H1 (cell line): ENCODE measurements around the gene ZNF791. TPM values are rescaled to one million over a fixed set of nuclear protein-coding genes. Genes with fewer than 3 reads are reported as not detected.

Experiments
- CTCF ChIA-PET: fragments of 300-600 bp; sonication (Branson Sonifier 250); formaldehyde crosslinking; loops from one replicate; lab custom pipeline; 2021; ENCODE audit not compliant: partially characterized antibody; lab: Charles Lee
- POLR2A ChIA-PET: fragments of 300-600 bp; sonication (Branson Sonifier 250); formaldehyde crosslinking; loops from one replicate; lab custom pipeline; 2021; ENCODE audit warnings: inconsistent platforms; ENCODE audit not compliant: partially characterized antibody; lab: Charles Lee
- DNase-seq, 2 experiments: peaks; one replicate each; pipeline versions ENCODE4 v3.0.0 to v3.0.0-alpha.2; 2010 to 2022; ENCODE audit warnings: low spot score in 2 of 2, low read depth in 1 of 2, mixed read lengths in 1 of 2
- FAIRE-seq: peaks from 2 replicates; lab custom pipeline; 2011; peaks lifted over from hg19 to GRCh38; lab: Jason Lieb, UNC
- H2AFZ ChIP-seq: 2 replicates; pipeline ENCODE4 v1.8.1; 2012; ENCODE audit warnings: low read length, inconsistent platforms
- H2AK5ac ChIP-seq: 2 replicates; pipeline ENCODE4 v1.6.1; 2013; ENCODE audit warnings: low read depth, low read length
- H2BK120ac ChIP-seq: replicated peaks from 2 replicates; pipeline ENCODE3; 2013; ENCODE audit warnings: low read depth, low read length, inconsistent platforms
- H2BK12ac ChIP-seq: 2 replicates; pipeline ENCODE4 v1.6.1; 2013; ENCODE audit warnings: low read depth, low read length
- H2BK15ac ChIP-seq: 2 replicates; pipeline ENCODE4 v1.6.1; 2013; ENCODE audit warnings: low read length
- H2BK20ac ChIP-seq: 2 replicates; pipeline ENCODE4 v1.6.1; 2013; ENCODE audit warnings: low read length
- H2BK5ac ChIP-seq: 2 replicates; pipeline ENCODE4 v1.6.1; 2013; ENCODE audit warnings: low read depth, low read length
- H3K14ac ChIP-seq: 2 replicates; pipeline ENCODE4 v1.6.1; 2013; ENCODE audit warnings: inconsistent platforms; ENCODE audit not compliant: insufficient read length
- H3K18ac ChIP-seq: 2 replicates; pipeline ENCODE4 v1.6.1; 2013; ENCODE audit warnings: low read length; ENCODE audit errors: extremely low read depth
- H3K23ac ChIP-seq: 2 replicates; pipeline ENCODE4 v1.6.1; 2013; ENCODE audit warnings: inconsistent platforms; ENCODE audit not compliant: insufficient read length
- H3K23me2 ChIP-seq: 2 replicates; pipeline ENCODE4 v1.6.1; 2013; ENCODE audit warnings: low read depth, low read length
- H3K27ac ChIP-seq: 2 replicates; pipeline ENCODE4 v1.6.1; 2011; ENCODE audit warnings: low read depth, low read length, inconsistent platforms
- H3K27me3 ChIP-seq, 4 experiments: replicated peaks in 1 of 4; 1 replicate in 1 of 4; 2 replicates in 3 of 4; pipeline versions ENCODE4 v1.6.1 to v1.8.1; 2011 to 2013; ENCODE audit warnings: low read length in 3 of 4, mild to moderate bottlenecking in 3 of 4, inconsistent platforms in 2 of 4, mixed read lengths in 2 of 4, moderate library complexity in 1 of 4; ENCODE audit not compliant: control insufficient read depth in 3 of 4, insufficient read depth in 3 of 4; ENCODE audit errors: extremely low read depth in 1 of 4
- H3K36me3 ChIP-seq, 4 experiments: 2 replicates each; pipeline versions ENCODE4 v1.6.1 to v1.8.1; 2011 to 2013; ENCODE audit warnings: mild to moderate bottlenecking in 4 of 4, low read length in 3 of 4, moderate library complexity in 2 of 4, control low read depth in 1 of 4, inconsistent platforms in 1 of 4; ENCODE audit not compliant: insufficient read depth in 4 of 4, control insufficient read depth in 2 of 4
- H3K4ac ChIP-seq: replicated peaks from 2 replicates; pipeline ENCODE3; 2013; ENCODE audit warnings: low read length, low read depth, mixed read lengths, inconsistent platforms; ENCODE audit not compliant: insufficient read length
- H3K4me1 ChIP-seq, 4 experiments: replicated peaks in 1 of 4; 1 replicate in 1 of 4; 2 replicates in 3 of 4; pipeline versions ENCODE4 v1.6.1 to v1.8.1; 2011 to 2013; ENCODE audit warnings: low read length in 3 of 4, inconsistent platforms in 2 of 4, mixed read lengths in 1 of 4; ENCODE audit not compliant: insufficient read depth in 4 of 4, control insufficient read depth in 3 of 4
- H3K4me2 ChIP-seq, 2 experiments: 2 replicates each; pipeline versions ENCODE4 v1.6.1 to v1.8.1; 2011 to 2013; ENCODE audit warnings: low read depth in 2 of 2, low read length in 2 of 2, control low read depth in 1 of 2, inconsistent platforms in 1 of 2, mild to moderate bottlenecking in 1 of 2; ENCODE audit not compliant: insufficient read depth in 1 of 2
- H3K4me3 ChIP-seq, 4 experiments: fragments of 200-600, 300-600 bp in 1 of 4; sonication (generic), shearing (Covaris generic), sonication (Bioruptor Twin) in 1 of 4; 2 replicates each; pipeline versions ENCODE4 v1.5.1 to v1.8.1; 2011 to 2016; ENCODE audit warnings: low read length in 4 of 4, low read depth in 3 of 4, control low read depth in 2 of 4, inconsistent platforms in 2 of 4, mild to moderate bottlenecking in 2 of 4, mixed read lengths in 1 of 4, moderate library complexity in 1 of 4; ENCODE audit not compliant: insufficient read depth in 2 of 4; ENCODE audit errors: extremely low read depth in 1 of 4
- H3K56ac ChIP-seq: replicated peaks from 2 replicates; pipeline ENCODE3; 2013; ENCODE audit warnings: low read depth, mild to moderate bottlenecking, mixed read lengths, low read length, inconsistent platforms; ENCODE audit not compliant: insufficient read length
- H3K79me1 ChIP-seq: 2 replicates; pipeline ENCODE4 v1.6.1; 2013; ENCODE audit warnings: low read depth, low read length, control low read depth
- H3K79me2 ChIP-seq, 2 experiments: 2 replicates each; pipeline versions ENCODE4 v1.6.1 to v1.8.1; 2012 to 2013; ENCODE audit warnings: low read length in 2 of 2, mild to moderate bottlenecking in 2 of 2, inconsistent platforms in 1 of 2; ENCODE audit not compliant: insufficient read depth in 2 of 2, control insufficient read depth in 1 of 2
- H3K9ac ChIP-seq, 4 experiments: replicated peaks in 1 of 4; 1 replicate in 1 of 4; 2 replicates in 3 of 4; pipeline versions ENCODE4 v1.6.1 to v1.8.1; 2011 to 2013; ENCODE audit warnings: low read depth in 3 of 4, low read length in 3 of 4, control low read depth in 2 of 4, mild to moderate bottlenecking in 2 of 4, moderate library complexity in 2 of 4, inconsistent platforms in 1 of 4; ENCODE audit errors: extremely low read depth in 1 of 4
- H3K9me3 ChIP-seq, 2 experiments: 2 replicates each; pipeline versions ENCODE4 v1.6.1 to v1.8.1; 2012 to 2013; ENCODE audit warnings: mild to moderate bottlenecking in 2 of 2, moderate library complexity in 2 of 2, control low read depth in 1 of 2, inconsistent platforms in 1 of 2, low read depth in 1 of 2, low read length in 1 of 2, mixed read lengths in 1 of 2; ENCODE audit not compliant: insufficient read depth in 2 of 2
- H4K20me1 ChIP-seq, 2 experiments: replicated peaks in 1 of 2; 2 replicates each; pipeline versions ENCODE3 to v1.8.1; 2011 to 2013; ENCODE audit warnings: inconsistent platforms in 2 of 2, low read length in 2 of 2, mild to moderate bottlenecking in 1 of 2; ENCODE audit not compliant: insufficient read depth in 2 of 2, control insufficient read depth in 1 of 2
- H4K5ac ChIP-seq: 2 replicates; pipeline ENCODE4 v1.6.1; 2013; ENCODE audit warnings: low read length, low read depth, mixed read lengths, inconsistent platforms; ENCODE audit not compliant: insufficient read length
- H4K8ac ChIP-seq: 2 replicates; pipeline ENCODE4 v1.8.0; 2013; ENCODE audit warnings: mild to moderate bottlenecking, moderate library complexity, low read length, inconsistent platforms; ENCODE audit not compliant: insufficient read depth; ENCODE audit errors: extremely low read depth
- H4K91ac ChIP-seq: replicated peaks from 2 replicates; pipeline ENCODE3; 2013; ENCODE audit warnings: low read length, mixed read lengths, inconsistent platforms; ENCODE audit not compliant: insufficient read length
- CREB1 ChIP-seq: IDR thresholded peaks from 2 replicates; pipeline ENCODE4 v1.6.1; 2012; ENCODE audit warnings: inconsistent platforms
- EP300 ChIP-seq, 2 experiments: IDR thresholded peaks; 1 replicate in 1 of 2; 2 replicates in 1 of 2; pipeline ENCODE4 v1.6.1; 2011 to 2012; ENCODE audit warnings: low read depth in 2 of 2, low read length in 2 of 2, mild to moderate bottlenecking in 2 of 2, borderline replicate concordance in 1 of 2, inconsistent platforms in 1 of 2, moderate library complexity in 1 of 2
- KDM1A ChIP-seq: fragments of 200-600, 300-600 bp; sonication (generic); IDR thresholded peaks from 2 replicates; pipeline ENCODE4 v1.7.1; 2016; ENCODE audit warnings: mild to moderate bottlenecking, low read length, borderline replicate concordance
- NANOG ChIP-seq: IDR thresholded peaks from 2 replicates; pipeline ENCODE4 v1.6.1; 2011; ENCODE audit warnings: low read length, low read depth, mild to moderate bottlenecking, inconsistent platforms; ENCODE audit not compliant: insufficient read depth, poor library complexity, severe bottlenecking
- RBBP5 ChIP-seq: IDR thresholded peaks from 2 replicates; pipeline ENCODE4 v1.7.1; 2012; ENCODE audit warnings: low read depth, mild to moderate bottlenecking, inconsistent platforms, low read length, moderate library complexity, borderline replicate concordance
- RNF2 ChIP-seq: fragments of 200-900, 300-1000 bp; sonication (generic); IDR thresholded peaks from 2 replicates; pipeline ENCODE4 v1.7.1; 2016; ENCODE audit warnings: borderline replicate concordance, low read depth, mild to moderate bottlenecking, antibody characterized with exemption, low read length; ENCODE audit not compliant: poor library complexity, severe bottlenecking; ENCODE audit errors: missing control alignments
- SIRT6 ChIP-seq: IDR thresholded peaks from one replicate; pipeline ENCODE4 v1.7.1; 2012; ENCODE audit warnings: low read length, inconsistent platforms
- SP2 ChIP-seq: IDR thresholded peaks from 2 replicates; pipeline ENCODE4 v1.6.1; 2012; ENCODE audit warnings: mild to moderate bottlenecking, low read length, inconsistent platforms
- YY1 ChIP-seq: IDR thresholded peaks from 2 replicates; pipeline ENCODE4 v1.6.1; 2011; ENCODE audit warnings: low read depth, mild to moderate bottlenecking, low read length
- WGBS, 2 experiments: shearing (Covaris generic) in 1 of 2; methylation state at CpG; one replicate each; pipeline versions ENCODE4 v1.1.6 to v1.1.7; 2013 to 2015; ENCODE audit warnings: low lambda C conversion rate in 2 of 2, mixed read lengths in 2 of 2, inconsistent platforms in 1 of 2, low coverage in 1 of 2, missing lambda C conversion rate in 1 of 2; ENCODE audit not compliant: insufficient replicate concordance in 2 of 2, insufficient coverage in 1 of 2, insufficient read length in 1 of 2; ENCODE audit errors: extremely low coverage in 1 of 2, missing lambda C conversion rate in 1 of 2; 5-methylcytosine and 5-hydroxymethylcytosine counted together
- polyA plus RNA-seq, 7 experiments: library from polyadenylated mRNA; depleted of rRNA in 3 of 7; stranded (reverse) in 5 of 7; unstranded in 2 of 7; fragments of >200 nt in 5 of 7; fragments of 200-250 nt in 2 of 7; gene quantifications; 1 replicate in 5 of 7; 2 replicates in 1 of 7; 4 replicates in 1 of 7; pipeline versions ENCODE4 v1.2.1 to v1.2.3, GENCODE V29; 2011 to 2013; ENCODE audit warnings: missing spikeins in 2 of 7, mixed read lengths in 2 of 7
- total RNA-seq: library from RNA; stranded (reverse); fragmentation: NEBNext Ultra II Directional; extraction: Animal tissue kit (Norgen Biotek cat#: 25700); gene quantifications from 2 replicates; pipeline ENCODE4 v1.2.1, GENCODE V29; 2021
- TF ChIP-seq, protein P1 (sequence below), 3 experiments: IDR thresholded peaks; 1 replicate in 2 of 3; 2 replicates in 1 of 3; pipeline versions ENCODE4 v1.5.1 to v1.6.1; 2011; ENCODE audit warnings: low read length in 3 of 3, mild to moderate bottlenecking in 3 of 3, inconsistent platforms in 2 of 3, low read depth in 1 of 3, moderate library complexity in 1 of 3; ENCODE audit not compliant: insufficient read depth in 1 of 3; ENCODE audit errors: control extremely low read depth in 1 of 3

ZNF791 gene
- total and polyA plus RNA-seq, 2 of the 8 experiments (the other 6 are each of a cell fraction or from before 2014, with no cell fraction given), result 4.1 to 18.6 TPM

DNA sequence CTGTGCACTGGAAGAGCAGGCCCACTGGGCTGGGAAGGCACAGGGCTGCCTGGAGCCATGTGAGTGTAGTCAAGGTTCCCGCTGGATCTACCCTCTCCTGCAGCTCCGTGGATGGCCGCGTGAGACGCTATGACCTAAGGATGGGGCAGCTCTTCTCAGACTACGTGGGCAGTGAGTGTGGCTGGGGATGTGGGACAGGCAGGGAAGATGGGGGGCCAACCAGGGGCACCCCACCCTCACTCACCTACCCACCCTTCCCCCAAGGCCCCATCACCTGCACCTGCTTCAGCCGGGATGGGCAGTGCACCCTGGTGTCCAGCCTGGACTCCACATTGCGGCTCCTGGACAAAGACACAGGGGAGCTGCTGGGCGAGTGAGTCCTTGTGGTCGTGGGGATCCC is 62.0 kb downstream of the ZNF791 start:
- Histone ChIP-seq H3K9me3 (no peaks in the 10 kb centered on the region), H3K23ac (no peak overlapping the region), H4K5ac (no peak overlapping the region), H3K14ac (no peak overlapping the region), H3K27me3 (no peaks in the 10 kb centered on the region), H3K27ac (no peak overlapping the region), H3K4me3 (no peak overlapping the region), H2BK120ac (no peak overlapping the region), H2BK20ac (no peak overlapping the region), H3K56ac (no peak overlapping the region), H3K4ac (no peak overlapping the region), H2BK12ac (no peak overlapping the region), H3K79me2 (peaks cover 0 to 16% of the 10 kb centered on the region in 2 experiments; a peak in 1 of 4 replicates), H3K4me2 (no peak overlapping the region), H4K20me1 (peaks cover 3 to 25% of the 10 kb centered on the region in 2 experiments), H4K8ac (no peak overlapping the region), H4K91ac (no peak overlapping the region), H3K36me3 (peaks cover 22 to 41% (median 34%) of the 10 kb centered on the region in 4 experiments), H3K23me2 (peaks cover 12% of the 10 kb centered on the region), H3K4me1 (peaks cover 0 to 7% (median 2%) of the 10 kb centered on the region in 4 experiments; a peak in 4 of 7 replicates), H3K18ac (no peak overlapping the region), H2BK15ac (no peak overlapping the region), H3K9ac (no peak overlapping the region), H3K79me1 (peaks cover 4% of the 10 kb centered on the region; the same call in 1 of the 2 replicates), H2AFZ (no peak overlapping the region), H2BK5ac (no peak overlapping the region), H2AK5ac (no peak overlapping the region)
- DNase-seq (no peak), FAIRE-seq (no peak)
- 89% methylated on average over 10 of the region's 10 CpGs; no CpG with 5 or more reads in 1 of the 2 experiments for WGBS, 2 experiments
- ChIA-PET CTCF (interaction anchor here (0.5 to 3.1 kb wide), 29 partner anchors 8 to 790 kb away, joined by 3 to 14 read pairs (median 4); partner anchors contain the start of genes GNG14 and ZNF564), POLR2A (interaction anchor here (0.6 to 3.2 kb wide), 13 partner anchors 7 to 111 kb away, joined by 3 to 19 read pairs (median 3); partner anchors contain the start of genes DHPS and FBXW9)
- TF ChIP-seq NANOG (no peak), KDM1A (no peak), SIRT6 (no peak), RBBP5 (no peak), YY1 (no peak), EP300 (IDR thresholded peaks at IDR 0.05; ENCODE audit: borderline replicate concordance in 1 of 2, low read depth in 2 of 2, low read length in 2 of 2) (no peak), RNF2 (no peak), CREB1 (no peak), SP2 (no peak)
- TF ChIP-seq, protein P1, sequence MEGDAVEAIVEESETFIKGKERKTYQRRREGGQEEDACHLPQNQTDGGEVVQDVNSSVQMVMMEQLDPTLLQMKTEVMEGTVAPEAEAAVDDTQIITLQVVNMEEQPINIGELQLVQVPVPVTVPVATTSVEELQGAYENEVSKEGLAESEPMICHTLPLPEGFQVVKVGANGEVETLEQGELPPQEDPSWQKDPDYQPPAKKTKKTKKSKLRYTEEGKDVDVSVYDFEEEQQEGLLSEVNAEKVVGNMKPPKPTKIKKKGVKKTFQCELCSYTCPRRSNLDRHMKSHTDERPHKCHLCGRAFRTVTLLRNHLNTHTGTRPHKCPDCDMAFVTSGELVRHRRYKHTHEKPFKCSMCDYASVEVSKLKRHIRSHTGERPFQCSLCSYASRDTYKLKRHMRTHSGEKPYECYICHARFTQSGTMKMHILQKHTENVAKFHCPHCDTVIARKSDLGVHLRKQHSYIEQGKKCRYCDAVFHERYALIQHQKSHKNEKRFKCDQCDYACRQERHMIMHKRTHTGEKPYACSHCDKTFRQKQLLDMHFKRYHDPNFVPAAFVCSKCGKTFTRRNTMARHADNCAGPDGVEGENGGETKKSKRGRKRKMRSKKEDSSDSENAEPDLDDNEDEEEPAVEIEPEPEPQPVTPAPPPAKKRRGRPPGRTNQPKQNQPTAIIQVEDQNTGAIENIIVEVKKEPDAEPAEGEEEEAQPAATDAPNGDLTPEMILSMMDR (IDR thresholded peaks at IDR 0.05; ENCODE audit: control extremely low read depth in 1 of 3, insufficient read depth in 1 of 3, low read depth in 1 of 3, low read length in 3 of 3), result peak in 2 of 3 experiments; percentile 26 to 49; a peak in 2 of 4 replicates
